ENCODE results near the gene PDE11A. TPM values are rescaled to one million over a fixed set of nuclear protein-coding genes. Genes with fewer than 3 reads are reported as not detected.
"Not testable (repeated sequence)": the region's sequence is repeated elsewhere in the genome, so short reads cannot be mapped to it uniquely, and the experiment has no call there.

The PDE11A gene
- total RNA-seq, 4 donors from 2014 or later, result 1.7 TPM; not detected in 3

DNA sequence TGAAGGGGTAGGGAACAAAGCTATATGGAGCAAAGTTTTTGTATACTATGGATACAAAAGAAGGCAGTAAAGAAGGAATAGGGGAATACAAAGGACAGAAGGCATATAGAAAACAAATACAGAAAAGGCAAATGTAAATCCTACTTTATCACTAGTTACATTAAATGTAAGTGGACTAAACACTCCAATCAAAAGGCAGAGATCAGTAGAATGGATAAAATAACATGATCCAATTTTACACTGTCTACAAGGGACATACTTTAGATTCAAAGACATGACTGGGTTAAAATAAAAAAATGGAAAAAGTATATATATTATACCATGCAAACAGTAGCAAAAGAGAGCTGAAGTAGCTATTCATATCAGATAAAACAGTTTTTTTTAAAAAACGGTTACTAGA is 215.0 kb downstream of the PDE11A start:
- Histone ChIP-seq H3K27ac (no peak overlapping the region), H3K27me3 (no peaks in the 10 kb centered on the region), H3K4me1 (peaks cover 0 to 4% (median 0%) of the 10 kb centered on the region in 4 donors), H3K9me3 (peaks cover 0 to 7% (median 3%) of the 10 kb centered on the region in 4 donors), H3K36me3 (no peaks in the 10 kb centered on the region), H3K4me3 (no peak overlapping the region)
- no peak for DNase-seq (ENCODE audit: low spot score in 2 of 2)
- WGBS, 2 donors, result 68 to 69% methylated on average over 1 of the region's 1 CpG
- TF ChIP-seq POLR2A (IDR thresholded peaks at IDR 0.05) (no peak), EP300 (IDR thresholded peaks at IDR 0.05) (no peak)
- TF ChIP-seq, protein P1, sequence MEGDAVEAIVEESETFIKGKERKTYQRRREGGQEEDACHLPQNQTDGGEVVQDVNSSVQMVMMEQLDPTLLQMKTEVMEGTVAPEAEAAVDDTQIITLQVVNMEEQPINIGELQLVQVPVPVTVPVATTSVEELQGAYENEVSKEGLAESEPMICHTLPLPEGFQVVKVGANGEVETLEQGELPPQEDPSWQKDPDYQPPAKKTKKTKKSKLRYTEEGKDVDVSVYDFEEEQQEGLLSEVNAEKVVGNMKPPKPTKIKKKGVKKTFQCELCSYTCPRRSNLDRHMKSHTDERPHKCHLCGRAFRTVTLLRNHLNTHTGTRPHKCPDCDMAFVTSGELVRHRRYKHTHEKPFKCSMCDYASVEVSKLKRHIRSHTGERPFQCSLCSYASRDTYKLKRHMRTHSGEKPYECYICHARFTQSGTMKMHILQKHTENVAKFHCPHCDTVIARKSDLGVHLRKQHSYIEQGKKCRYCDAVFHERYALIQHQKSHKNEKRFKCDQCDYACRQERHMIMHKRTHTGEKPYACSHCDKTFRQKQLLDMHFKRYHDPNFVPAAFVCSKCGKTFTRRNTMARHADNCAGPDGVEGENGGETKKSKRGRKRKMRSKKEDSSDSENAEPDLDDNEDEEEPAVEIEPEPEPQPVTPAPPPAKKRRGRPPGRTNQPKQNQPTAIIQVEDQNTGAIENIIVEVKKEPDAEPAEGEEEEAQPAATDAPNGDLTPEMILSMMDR (IDR thresholded peaks at IDR 0.05), result no peak

DNA sequence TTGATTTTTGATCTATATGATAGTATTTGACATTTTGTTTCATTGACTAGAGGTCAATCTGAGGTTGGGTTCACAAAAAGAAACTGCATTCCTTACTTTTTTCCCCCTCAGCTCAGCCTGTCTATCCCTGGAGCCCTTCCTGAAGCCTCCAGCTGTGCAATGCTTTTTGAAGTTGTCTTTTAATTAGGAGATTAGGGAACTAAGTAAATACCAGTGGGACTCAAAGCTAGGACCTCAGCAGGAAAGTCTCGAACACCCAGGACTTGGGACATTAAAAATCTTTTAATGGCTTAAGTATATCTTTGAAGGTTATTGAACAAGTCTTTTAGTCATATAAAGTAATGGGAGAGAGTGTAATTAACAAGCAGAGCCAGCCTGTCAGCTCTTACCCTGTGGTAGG is 220.2 kb downstream of the PDE11A start:
- H3K4me1 ChIP-seq, result peaks cover 0 to 7% (median 0%) of the 10 kb centered on the region in 4 donors
- H3K9me3 ChIP-seq, result peaks cover 0 to 3% (median 1%) of the 10 kb centered on the region in 4 donors
- WGBS, 2 donors, result 18 to 45% methylated on average over 1 of the region's 1 CpG
- DNase-seq (ENCODE audit: low spot score in 2 of 2), result no peak
- no peak overlapping the region for H3K4me3 ChIP-seq
- H3K27me3 ChIP-seq, result no peaks in the 10 kb centered on the region
- no peak overlapping the region for H3K27ac ChIP-seq
- no peak for TF ChIP-seq EP300 (IDR thresholded peaks at IDR 0.05)
- no peak for TF ChIP-seq POLR2A (IDR thresholded peaks at IDR 0.05)
- TF ChIP-seq, protein P1 (IDR thresholded peaks at IDR 0.05), result no peak
- H3K36me3 ChIP-seq, result no peaks in the 10 kb centered on the region

DNA sequence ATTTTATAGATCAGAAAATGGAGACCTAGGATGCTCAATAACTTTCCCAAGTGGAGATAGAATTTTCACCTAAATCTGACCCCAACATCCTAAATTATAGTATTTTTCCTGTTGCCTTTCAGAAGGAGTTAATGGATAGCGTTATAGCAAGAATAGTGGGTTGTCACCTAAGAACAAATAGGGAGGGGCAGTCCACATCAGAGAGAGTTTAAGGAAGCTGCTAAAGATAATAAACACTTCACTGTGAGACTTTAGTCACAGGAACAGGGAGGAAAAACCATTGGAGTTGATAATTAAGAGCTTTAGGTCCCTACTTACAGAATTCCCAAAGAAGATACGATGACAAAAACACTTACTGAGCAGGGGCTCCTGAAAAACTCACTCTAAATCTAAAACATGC is 229.4 kb downstream of the PDE11A start:
- no peaks in the 10 kb centered on the region for H3K4me1 ChIP-seq
- H3K4me3 ChIP-seq, result no peak overlapping the region
- H3K9me3 ChIP-seq, result no peaks in the 10 kb centered on the region
- no peaks in the 10 kb centered on the region for H3K27me3 ChIP-seq
- no peak overlapping the region for H3K27ac ChIP-seq
- no peak for TF ChIP-seq EP300 (IDR thresholded peaks at IDR 0.05)
- TF ChIP-seq, protein P1 (IDR thresholded peaks at IDR 0.05), result no peak
- no peak for TF ChIP-seq POLR2A (IDR thresholded peaks at IDR 0.05)
- H3K36me3 ChIP-seq, result no peaks in the 10 kb centered on the region
- 60 to 62% methylated on average over 2 of the region's 2 CpGs for WGBS, 2 donors
- DNase-seq (ENCODE audit: low spot score in 2 of 2), result no peak

DNA sequence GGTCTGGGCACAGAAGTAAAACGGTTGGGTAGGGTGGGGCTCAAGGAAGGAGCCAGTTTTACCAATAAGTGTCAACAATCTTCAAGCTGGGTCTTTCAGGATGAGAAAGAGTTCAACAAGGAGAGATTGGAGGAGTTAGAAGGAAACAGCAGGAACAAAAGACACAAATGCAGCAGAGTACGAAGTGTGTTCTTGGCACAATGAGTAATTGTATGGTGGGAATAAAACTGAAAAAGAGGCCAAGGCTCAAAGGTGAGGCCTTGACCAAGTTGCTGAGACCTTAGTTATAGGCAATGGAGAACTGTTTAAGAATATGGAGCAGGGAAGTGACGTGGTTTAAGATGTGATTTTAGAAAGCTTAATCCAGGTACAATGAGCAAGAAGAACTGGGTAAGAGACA is 230.3 kb downstream of the PDE11A start:
- no peak for DNase-seq (ENCODE audit: low spot score in 2 of 2)
- WGBS, 2 donors, result 33 to 48% methylated on average over 3 of the region's 3 CpGs

DNA sequence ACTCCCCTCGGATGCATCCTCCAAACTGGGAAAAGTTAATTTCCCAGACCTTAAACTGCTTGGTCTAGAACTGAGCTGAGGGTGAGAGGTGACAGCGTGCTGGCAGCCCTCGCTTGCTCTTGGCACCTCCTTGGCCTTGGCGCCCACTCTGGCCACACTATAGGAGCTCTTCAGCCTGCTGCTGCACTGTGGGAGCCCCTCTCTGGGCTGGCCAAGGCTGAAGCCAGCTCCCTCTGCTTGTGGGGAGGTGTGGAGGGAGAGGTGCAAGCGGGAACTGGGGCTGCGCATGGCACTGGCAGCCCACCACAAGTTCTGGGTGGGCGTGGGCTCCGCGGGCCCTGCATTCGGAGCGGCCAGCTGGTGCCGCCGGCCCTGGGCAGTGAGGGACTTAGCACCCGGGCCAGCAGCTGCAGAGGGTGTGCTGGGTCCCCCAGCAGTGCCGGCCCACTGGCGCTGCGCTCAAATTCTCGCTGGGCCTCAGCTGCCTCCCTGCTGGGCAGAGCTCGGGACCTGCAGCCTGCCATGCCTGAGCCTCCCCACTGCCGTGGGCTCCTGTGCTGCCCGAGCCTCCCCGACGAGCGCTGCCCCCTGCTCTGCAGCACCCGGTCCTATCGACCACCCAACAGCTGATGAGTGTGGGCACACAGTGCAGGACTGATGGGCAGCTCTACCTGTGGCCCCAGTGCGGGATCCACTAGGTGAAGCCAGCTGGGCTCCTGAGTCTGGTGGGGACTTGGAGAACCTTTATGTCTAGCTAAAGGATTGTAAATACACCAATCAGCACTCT is 237.0 kb downstream of the PDE11A start:
- 95 to 96% methylated on average over 11 to 13 of the region's 27 CpGs for WGBS, 2 donors

More for the DNA sequence above, 230.3 kb downstream of the PDE11A start:
- Histone ChIP-seq H3K4me3 (no peak overlapping the region), H3K4me1 (no peaks in the 10 kb centered on the region), H3K27ac (no peak overlapping the region), H3K27me3 (no peaks in the 10 kb centered on the region), H3K9me3 (no peaks in the 10 kb centered on the region), H3K36me3 (no peaks in the 10 kb centered on the region)
- TF ChIP-seq EP300 (IDR thresholded peaks at IDR 0.05) (no peak), POLR2A (IDR thresholded peaks at IDR 0.05) (no peak)
- TF ChIP-seq, protein P1 (IDR thresholded peaks at IDR 0.05), result no peak

More for the DNA sequence above, 237.0 kb downstream of the PDE11A start:
- H3K4me3 ChIP-seq; H3K27me3 ChIP-seq; H3K36me3 ChIP-seq; DNase-seq (ENCODE audit: low spot score in 2 of 2); H3K4me1 ChIP-seq; H3K27ac ChIP-seq: not testable (repeated sequence)
- H3K9me3 ChIP-seq, result peaks cover 0 to 23% (median 0%) of the 10 kb centered on the region in 4 donors

Measured in tibial nerve (tissue), 4 donors.